T-helper 2 cell (primary cell): ENCODE measurements around the gene MORN5.

Source experiments
- DNase-seq, 5 experiments: peaks; one replicate each; pipeline versions ENCODE4 v3.0.0 to v3.0.0-alpha.2; 2012 to 2022

MORN5 gene

GRCh38 chr9:122144836-122145591, 14.7 kb upstream of the MORN5 start:
- DNase-seq: no peak

GRCh38 chr9:122145592-122145863, 14.2 kb upstream of the MORN5 start:
- no peak for DNase-seq

GRCh38 chr9:122151267-122151828, 8.4 kb upstream of the MORN5 start:
- DNase-seq: peak in 1 of 5 experiments; percentile 12

GRCh38 chr9:122155796-122156195, 3.9 kb upstream of the MORN5 start:
- no peak for DNase-seq

- peak in 3 of 5 experiments; percentile 9 to 65 (median 14) for DNase-seq
Observed at GRCh38 chr9:122158202-122158601, 1.5 kb upstream of the MORN5 start.

- DNase-seq: no peak
Observed at GRCh38 chr9:122159925-122160246, 178 bp downstream of the MORN5 start.

GRCh38 chr9:122162415-122162814, 2.7 kb downstream of the MORN5 start:
- no peak for DNase-seq

- no peak for DNase-seq
Observed at GRCh38 chr9:122164286-122164685, 4.6 kb downstream of the MORN5 start.

GRCh38 chr9:122168356-122168755, 8.6 kb downstream of the MORN5 start:
- no peak for DNase-seq

- no peak for DNase-seq
Observed at GRCh38 chr9:122172131-122172530, 12.4 kb downstream of the MORN5 start.

- no peak for DNase-seq
Observed at GRCh38 chr9:122173670-122174069, 14.0 kb downstream of the MORN5 start.

GRCh38 chr9:122176916-122177315, 17.2 kb downstream of the MORN5 start:
- DNase-seq: no peak

GRCh38 chr9:122179054-122179689, 19.5 kb downstream of the MORN5 start:
- DNase-seq: no peak

GRCh38 chr9:122179690-122180074, 20.0 kb downstream of the MORN5 start:
- no peak for DNase-seq

- no peak for DNase-seq
Observed at GRCh38 chr9:122180633-122181032, 20.9 kb downstream of the MORN5 start.

GRCh38 chr9:122183501-122183900, 23.8 kb downstream of the MORN5 start:
- DNase-seq: no peak

- DNase-seq: no peak
Observed at GRCh38 chr9:122184551-122184950, 24.8 kb downstream of the MORN5 start.

- no peak for DNase-seq
Observed at GRCh38 chr9:122186301-122186700, 26.6 kb downstream of the MORN5 start.

- DNase-seq: no peak
Observed at GRCh38 chr9:122186777-122187470, 27.2 kb downstream of the MORN5 start.

GRCh38 chr9:122188369-122188768, 28.7 kb downstream of the MORN5 start:
- no peak for DNase-seq

- DNase-seq: peak in 1 of 5 experiments; percentile 68
Observed at GRCh38 chr9:122190597-122191381, 31.1 kb downstream of the MORN5 start.

GRCh38 chr9:122191584-122191983, 31.9 kb downstream of the MORN5 start:
- no peak for DNase-seq

GRCh38 chr9:122192261-122192875, 32.7 kb downstream of the MORN5 start:
- DNase-seq: no peak
